ENCODE data around the gene RNF41.

- TF ChIP-seq EZH2 (IDR thresholded peaks at IDR 0.05; ENCODE audit: insufficient read depth, poor library complexity, severe bottlenecking) (no peak), EZH2phosphoT487 (IDR thresholded peaks at IDR 0.05; ENCODE audit: insufficient read depth, low read depth) (no peak)
Observed at GRCh38 chr12:56190695-56191155, 31.0 kb downstream of the RNF41 start.

All from GM23248 (cell line).